Dedifferentiated amniotic fluid mesenchymal stem cell (primary cell): ENCODE measurements around the gene CLPSL1.

ENCODE experiments used
- DNase-seq: peaks from one replicate; pipeline ENCODE4 v3.0.0-alpha.2; 2016; ENCODE audit errors: extremely low spot score

The CLPSL1 gene

GRCh38 chr6:35757456-35758123 lies 23.2 kb upstream of the CLPSL1 start:
- no peak for DNase-seq

- no peak for DNase-seq
Measured at GRCh38 chr6:35759426-35759825, 21.4 kb upstream of the CLPSL1 start.

- DNase-seq: no peak
Measured at GRCh38 chr6:35765739-35766138, 15.1 kb upstream of the CLPSL1 start.

- DNase-seq: no peak
Measured at GRCh38 chr6:35769211-35769610, 11.6 kb upstream of the CLPSL1 start.

- no peak for DNase-seq
Measured at GRCh38 chr6:35771343-35771627, 9.5 kb upstream of the CLPSL1 start.

GRCh38 chr6:35774116-35774794 lies 6.6 kb upstream of the CLPSL1 start:
- DNase-seq: no peak

GRCh38 chr6:35775031-35775430 lies 5.8 kb upstream of the CLPSL1 start:
- no peak for DNase-seq

- no peak for DNase-seq
Measured at GRCh38 chr6:35776364-35777215, 4.2 kb upstream of the CLPSL1 start, which contains the start of gene CLPSL2. Gene CLPSL2, plus strand, starts transcription at chr6:35776598. Its CDS starts 21 bp downstream, at chr6:35776619.

- DNase-seq: no peak
Measured at GRCh38 chr6:35777356-35778102, 3.3 kb upstream of the CLPSL1 start.

GRCh38 chr6:35778437-35778836 lies 2.4 kb upstream of the CLPSL1 start:
- DNase-seq: no peak

- DNase-seq: no peak
Measured at GRCh38 chr6:35781290-35781689, 471 bp downstream of the CLPSL1 start.

- no peak for DNase-seq
Measured at GRCh38 chr6:35782424-35782823, 1.6 kb downstream of the CLPSL1 start.

- no peak for DNase-seq
Measured at GRCh38 chr6:35784200-35784599, 3.4 kb downstream of the CLPSL1 start.

- DNase-seq: no peak
Measured at GRCh38 chr6:35786272-35786671, 5.5 kb downstream of the CLPSL1 start.

- no peak for DNase-seq
Measured at GRCh38 chr6:35786810-35787209, 6.0 kb downstream of the CLPSL1 start.

GRCh38 chr6:35787266-35788218 lies 6.7 kb downstream of the CLPSL1 start:
- no peak for DNase-seq

- DNase-seq: no peak
Measured at GRCh38 chr6:35788423-35788982, 7.7 kb downstream of the CLPSL1 start.

- DNase-seq: no peak
Measured at GRCh38 chr6:35790683-35791082, 9.9 kb downstream of the CLPSL1 start.

- no peak for DNase-seq
Measured at GRCh38 chr6:35794536-35795452, 14.0 kb downstream of the CLPSL1 start.
